ENCODE measurements around the gene CD24.
"Not testable (repeated sequence)": the region's sequence is repeated elsewhere in the genome, so short reads cannot be mapped to it uniquely, and the experiment has no call there.

CD24 gene

DNA sequence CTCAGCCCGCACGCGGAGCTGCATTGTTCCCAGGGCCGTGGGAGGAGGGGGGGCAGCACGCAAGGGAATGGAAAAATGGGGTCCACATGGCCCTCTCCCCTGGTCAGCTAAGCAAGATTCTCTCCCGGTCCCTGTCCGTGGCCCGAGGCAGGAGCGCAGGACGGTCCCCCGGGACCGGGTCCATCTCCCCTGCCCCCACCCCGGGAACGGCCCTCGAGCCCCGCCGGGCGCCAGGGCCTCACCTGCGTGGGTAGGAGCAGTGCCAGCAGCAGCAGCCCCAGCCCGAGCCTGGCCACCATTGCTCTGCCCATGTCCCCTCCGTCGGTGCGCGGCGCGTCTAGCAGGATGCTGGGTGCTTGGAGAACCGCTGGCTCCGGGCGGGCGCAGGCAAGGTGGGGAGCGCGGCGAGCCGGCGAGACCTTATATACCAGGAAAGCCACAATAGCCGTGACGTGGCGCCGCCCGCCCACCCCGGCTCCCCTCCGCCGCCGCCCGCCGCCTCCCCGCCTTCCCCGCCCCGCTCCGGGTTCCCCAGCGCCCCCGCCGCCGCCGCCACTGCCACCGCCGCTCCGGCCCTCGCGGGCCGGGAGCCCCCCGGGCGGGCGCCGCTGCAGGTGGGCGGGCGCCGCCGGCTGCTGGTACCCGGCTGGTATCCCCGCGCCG is at the start of gene CD24:
Gene CD24 (minus strand): TSS at position 394 of the 663 bp plus-strand sequence. CDS start 83 bp downstream, at position 311.
- peak within 1 kb of the TSS; percentile 98 for H3K4me3 ChIP-seq (ENCODE audit: low read length)
- DNase-seq (ENCODE audit: low read depth) = peak; percentile 76

DNA sequence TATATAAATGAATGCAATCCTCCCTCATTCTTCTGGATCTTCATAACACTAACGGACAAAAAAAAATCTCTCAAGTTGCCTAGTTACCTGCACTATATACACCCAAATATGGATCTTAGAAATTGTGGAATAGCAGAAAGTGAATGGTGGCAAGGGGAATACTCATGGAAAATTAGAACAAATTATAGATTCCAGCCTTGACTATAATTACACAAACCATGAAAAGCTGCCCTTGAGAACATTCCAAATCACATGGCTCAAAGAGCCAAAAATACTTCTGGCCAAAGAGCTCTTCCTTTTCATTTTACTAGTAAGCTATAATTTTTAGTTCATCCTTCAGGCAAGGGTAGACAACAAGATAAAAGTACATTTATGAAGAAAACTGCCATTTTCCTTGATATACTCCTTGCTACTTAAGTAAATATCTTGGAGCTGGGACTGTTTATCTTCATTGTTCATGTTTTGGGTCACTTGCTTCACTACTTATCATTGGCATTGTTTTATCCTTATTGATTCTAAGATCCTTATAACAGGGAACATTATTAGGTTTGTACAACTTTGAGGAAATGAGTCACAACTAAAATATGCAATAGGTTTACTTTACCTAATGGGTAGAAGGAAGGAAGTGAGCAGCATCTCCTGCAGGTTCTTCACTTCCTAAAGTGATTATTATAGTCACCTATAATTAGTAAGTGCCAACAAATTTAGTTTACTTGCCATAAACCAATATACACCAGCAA is 47.1 kb upstream of the CD24 start:
- no peak overlapping the region for H3K4me3 ChIP-seq (ENCODE audit: low read length)
- no peak for TF ChIP-seq CTCF (IDR thresholded peaks at IDR 0.05; ENCODE audit: insufficient read depth, low read depth, low read length, missing control alignments)
- DNase-seq (ENCODE audit: low read depth) = peak; percentile 39

More for the DNA sequence above, at the start of gene CD24:
- TF ChIP-seq CTCF (IDR thresholded peaks at IDR 0.05; ENCODE audit: insufficient read depth, low read depth, low read length, missing control alignments) = no peak

DNA sequence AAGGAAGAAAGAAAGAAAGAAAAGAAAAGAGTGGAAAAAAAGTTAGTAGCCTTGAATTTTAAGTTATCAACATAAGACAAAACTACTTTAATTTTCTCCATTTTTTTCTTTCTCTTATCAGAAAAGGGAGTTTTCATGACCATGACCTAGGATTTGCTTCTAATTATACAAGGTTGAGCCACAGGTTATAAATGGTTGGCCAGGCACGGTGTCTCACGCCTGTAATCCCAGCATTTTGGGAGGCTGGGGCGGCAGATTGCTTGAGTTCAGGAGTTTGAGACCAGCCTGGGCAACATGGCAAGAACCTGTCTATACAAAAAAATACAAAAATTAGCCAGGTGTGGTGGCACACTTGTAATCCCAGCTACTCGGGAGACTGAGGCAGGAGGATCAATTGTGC is 45.7 kb upstream of the CD24 start:
- no peak for DNase-seq (ENCODE audit: low read depth)
- TF ChIP-seq CTCF (IDR thresholded peaks at IDR 0.05; ENCODE audit: insufficient read depth, low read depth, low read length, missing control alignments) = no peak
- H3K4me3 ChIP-seq (ENCODE audit: low read length) = no peak overlapping the region

GRCh38 chr6:107019628-107020027 is 45.1 kb upstream of the CD24 start:
- DNase-seq (ENCODE audit: low read depth); H3K4me3 ChIP-seq (ENCODE audit: low read length): not testable (repeated sequence)

GRCh38 chr6:107019047-107019446 is 44.5 kb upstream of the CD24 start:
- no peak for DNase-seq (ENCODE audit: low read depth)
- no peak overlapping the region for H3K4me3 ChIP-seq (ENCODE audit: low read length)
- TF ChIP-seq CTCF (IDR thresholded peaks at IDR 0.05; ENCODE audit: insufficient read depth, low read depth, low read length, missing control alignments) = no peak

DNA sequence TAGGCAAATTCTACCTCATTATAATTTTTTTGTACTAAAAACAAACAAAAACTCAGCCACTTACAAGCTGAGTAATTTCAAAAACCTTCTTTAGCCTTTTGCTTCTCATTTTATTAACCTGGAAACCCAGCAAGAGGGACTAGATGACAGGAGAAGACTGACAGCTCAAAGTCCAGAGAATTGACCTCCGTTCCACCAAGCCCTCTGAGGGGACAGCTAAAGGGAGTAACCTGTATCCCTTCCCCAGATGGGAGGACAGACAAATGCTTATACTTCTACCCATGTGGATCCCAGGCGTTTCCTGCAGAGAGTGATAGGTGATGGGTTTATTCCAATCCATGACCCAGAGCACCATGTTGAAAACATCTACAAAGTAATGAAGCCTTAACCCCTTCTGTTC is 35.0 kb upstream of the CD24 start:
- H3K4me3 ChIP-seq (ENCODE audit: low read length) = no peak overlapping the region
- no peak for TF ChIP-seq CTCF (IDR thresholded peaks at IDR 0.05; ENCODE audit: insufficient read depth, low read depth, low read length, missing control alignments)
- no peak for DNase-seq (ENCODE audit: low read depth)

DNA sequence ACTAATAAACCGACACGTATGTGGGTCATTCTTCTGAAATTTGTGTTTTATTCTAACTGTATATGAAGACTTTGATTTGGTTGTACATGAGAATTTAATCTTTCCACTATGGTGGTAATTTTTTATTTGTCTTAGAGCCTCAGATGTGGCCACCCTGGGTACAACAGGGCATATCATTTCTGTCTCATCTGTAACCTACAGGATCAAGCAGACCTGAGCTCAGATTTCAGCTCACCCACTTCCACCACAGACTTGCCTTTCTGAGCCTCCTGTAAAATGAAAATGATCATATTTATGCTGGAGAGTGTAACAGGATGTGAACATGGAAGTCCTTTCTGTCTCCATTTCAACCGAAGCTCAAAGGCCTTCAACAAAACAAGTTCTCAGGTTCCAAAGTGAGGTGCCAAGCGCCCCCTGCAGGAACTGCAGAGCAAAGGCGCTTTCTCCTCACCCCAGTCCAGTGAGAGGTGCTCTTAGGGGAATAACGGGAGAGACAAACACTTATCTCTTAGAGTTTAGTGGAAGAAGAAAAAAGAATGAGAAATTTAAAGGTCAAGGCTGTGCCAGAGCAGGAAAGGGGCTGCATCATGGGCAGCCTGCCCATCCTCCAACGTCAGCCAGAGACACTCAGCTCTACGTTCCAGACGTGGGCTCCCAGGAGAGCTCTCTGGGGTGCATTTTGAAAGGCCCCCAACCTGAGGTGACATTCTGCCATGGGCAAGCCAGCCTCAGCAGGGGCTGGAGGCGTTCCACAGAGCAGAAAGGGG is 23.0 kb upstream of the CD24 start:
- DNase-seq (ENCODE audit: low read depth) = peak; percentile 73
- TF ChIP-seq CTCF (IDR thresholded peaks at IDR 0.05; ENCODE audit: insufficient read depth, low read depth, low read length, missing control alignments) = peak; percentile 95
- H3K4me3 ChIP-seq (ENCODE audit: low read length) = no peak overlapping the region
